LNCaP clone FGC (cell line): ENCODE measurements around the gene NAB2.
"Not testable (repeated sequence)": the region's sequence is repeated elsewhere in the genome, so short reads cannot be mapped to it uniquely, and the experiment has no call there.

Experiments
- DNase-seq: peaks from one replicate; pipeline ENCODE4 v3.0.0-alpha.2; 2011; ENCODE audit warnings: low read depth
- H3K4me3 ChIP-seq: 2 replicates; pipeline ENCODE4 v1.5.1; 2011; ENCODE audit warnings: mild to moderate bottlenecking, low read depth, low read length, control low read depth
- CTCF ChIP-seq: IDR thresholded peaks from 2 replicates; pipeline ENCODE4 v1.5.1; 2012; ENCODE audit warnings: mild to moderate bottlenecking; ENCODE audit not compliant: control insufficient read depth, insufficient read depth; ENCODE audit errors: extremely low read depth

Gene NAB2

GRCh38 chr12:57051011-57051410 lies 37.9 kb upstream of the NAB2 start:
- no peak overlapping the region for H3K4me3 ChIP-seq
- no peak for DNase-seq
- no peak for TF ChIP-seq CTCF

- not testable (repeated sequence) for H3K4me3 ChIP-seq, DNase-seq
Measured at GRCh38 chr12:57053146-57053545, 35.8 kb upstream of the NAB2 start.

GRCh38 chr12:57053901-57054300 lies 35.0 kb upstream of the NAB2 start:
- not testable (repeated sequence) for DNase-seq, H3K4me3 ChIP-seq

- TF ChIP-seq CTCF: no peak
- H3K4me3 ChIP-seq: no peak overlapping the region
- DNase-seq: no peak
Measured at GRCh38 chr12:57055824-57056223, 33.1 kb upstream of the NAB2 start.

- no peak overlapping the region for H3K4me3 ChIP-seq
- DNase-seq: no peak
- no peak for TF ChIP-seq CTCF
Measured at GRCh38 chr12:57057067-57057751, 31.7 kb upstream of the NAB2 start.

- TF ChIP-seq CTCF: no peak
- DNase-seq: no peak
- no peak overlapping the region for H3K4me3 ChIP-seq
Measured at GRCh38 chr12:57058454-57058853, 30.5 kb upstream of the NAB2 start.

GRCh38 chr12:57063991-57064685 lies 24.8 kb upstream of the NAB2 start:
- no peak overlapping the region for H3K4me3 ChIP-seq
- no peak for DNase-seq

More at GRCh38 chr12:57063991-57064685, 24.8 kb upstream of the NAB2 start:
- TF ChIP-seq CTCF: no peak
